Activated CD8-positive, alpha-beta memory T cell treated with anti-CD3 and anti-CD28 coated beads, Interleukin-2, amount 50 U/mL, for 24 hours (primary cell): Measurements from ENCODE around the gene NETO2.
"Not testable (repeated sequence)": the region's sequence is repeated elsewhere in the genome, so short reads cannot be mapped to it uniquely, and the experiment has no call there.

Experiments
- DNase-seq: peaks from one replicate; pipeline ENCODE4 v3.0.0-alpha.2; 2020; ENCODE audit errors: extremely low read depth

NETO2 gene

DNA sequence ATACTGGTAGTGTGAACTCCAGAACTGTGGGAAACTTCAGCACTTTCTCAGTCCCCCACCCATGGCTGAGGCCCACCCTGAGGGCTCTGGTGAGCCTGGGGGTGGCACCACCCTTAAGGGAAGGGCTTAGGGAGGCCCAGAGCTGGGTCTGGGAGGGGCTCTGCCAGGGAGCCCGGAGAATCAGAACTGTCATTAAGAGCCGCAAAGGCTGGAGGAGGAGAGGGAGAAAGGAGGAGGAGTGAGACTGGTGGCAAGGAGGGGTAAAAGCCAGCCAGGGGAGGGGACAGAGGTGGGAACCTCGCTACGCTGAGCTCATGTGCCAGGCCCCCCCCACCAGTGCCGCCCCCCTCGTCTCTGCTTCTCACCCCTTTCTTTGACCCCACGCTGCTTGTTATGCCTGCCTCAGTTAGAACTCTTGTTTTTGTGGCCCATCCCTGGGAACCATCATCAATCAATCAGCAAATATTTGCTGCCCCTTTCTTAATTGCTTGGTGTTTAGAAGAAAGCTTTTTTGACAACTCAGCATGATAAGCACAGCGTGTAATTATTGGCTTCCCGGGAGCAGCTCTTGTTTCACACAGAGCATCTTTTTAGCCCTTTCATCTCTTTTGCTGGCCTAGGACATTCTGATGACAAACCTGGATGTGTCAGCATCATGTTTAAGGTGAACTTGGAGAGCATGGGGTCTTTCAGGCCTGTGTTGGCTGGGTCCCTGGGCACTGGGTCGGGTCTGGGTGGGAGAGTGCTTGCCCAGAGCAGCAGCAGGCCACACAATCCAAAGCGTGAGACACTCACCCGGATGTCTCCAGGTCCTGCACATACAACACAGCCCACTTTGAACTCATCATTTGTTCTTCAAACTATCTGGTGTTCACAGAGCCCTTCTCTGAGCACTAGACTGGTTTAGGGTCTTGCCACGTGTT lies 77.7 kb downstream of the NETO2 start:
- DNase-seq = no peak

GRCh38 chr16:47064775-47065174 lies 79.0 kb downstream of the NETO2 start:
- DNase-seq = no peak

DNA sequence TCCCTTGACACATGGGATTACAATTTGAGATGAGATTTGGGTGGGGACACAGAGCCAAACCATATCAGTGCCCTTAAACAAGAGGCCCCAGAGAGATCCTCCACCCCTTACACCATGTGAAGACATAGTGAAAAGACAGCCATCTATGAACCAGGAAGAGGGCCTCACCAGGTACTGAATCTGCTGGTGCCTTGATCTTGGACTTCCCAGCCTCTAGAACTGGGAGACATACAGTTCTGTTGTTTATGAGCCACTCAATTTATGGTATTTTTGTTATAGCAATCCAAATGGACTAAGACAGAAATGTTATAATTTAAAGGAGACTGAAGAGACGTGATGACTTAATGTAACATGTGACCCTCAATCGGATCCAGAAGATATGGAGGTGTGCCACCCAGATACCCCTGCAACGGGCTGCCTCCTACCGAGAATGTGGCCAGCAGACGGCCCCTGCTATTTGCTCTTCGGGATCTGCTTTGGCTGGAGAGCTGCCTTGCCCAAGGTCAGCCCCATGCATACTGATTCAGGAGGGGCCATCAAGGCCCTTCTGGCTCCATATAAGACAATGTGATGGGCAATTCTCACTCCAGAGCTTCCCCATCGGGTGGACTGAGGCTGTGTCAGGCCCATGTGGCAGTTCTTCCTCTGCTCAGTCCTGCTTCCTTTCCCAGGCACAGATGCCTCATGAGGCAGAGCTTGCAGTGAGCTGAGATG lies 80.6 kb downstream of the NETO2 start:
- no peak for DNase-seq

DNA sequence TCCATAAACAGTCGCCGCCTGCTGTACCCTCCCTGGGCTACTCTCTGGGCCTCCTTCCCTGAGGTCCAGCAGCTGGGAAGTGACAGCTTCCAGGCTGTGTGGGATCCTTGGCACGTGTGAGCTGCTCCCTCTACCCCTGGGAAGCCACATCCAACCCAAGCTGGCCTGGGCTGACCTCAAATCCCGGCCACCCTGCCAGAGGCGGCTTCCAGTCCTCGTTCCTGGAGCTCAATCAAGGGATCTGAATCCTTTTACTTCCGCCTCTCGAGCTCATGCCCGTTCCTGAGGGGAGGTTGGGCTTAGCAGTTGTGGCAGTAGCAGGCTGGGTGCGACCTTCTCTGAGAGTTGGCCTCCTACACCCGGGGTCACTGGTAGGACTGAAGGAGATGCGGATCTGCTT lies 82.5 kb downstream of the NETO2 start:
- DNase-seq = no peak

GRCh38 chr16:47060596-47060995 lies 83.1 kb downstream of the NETO2 start:
- DNase-seq = no peak

DNA sequence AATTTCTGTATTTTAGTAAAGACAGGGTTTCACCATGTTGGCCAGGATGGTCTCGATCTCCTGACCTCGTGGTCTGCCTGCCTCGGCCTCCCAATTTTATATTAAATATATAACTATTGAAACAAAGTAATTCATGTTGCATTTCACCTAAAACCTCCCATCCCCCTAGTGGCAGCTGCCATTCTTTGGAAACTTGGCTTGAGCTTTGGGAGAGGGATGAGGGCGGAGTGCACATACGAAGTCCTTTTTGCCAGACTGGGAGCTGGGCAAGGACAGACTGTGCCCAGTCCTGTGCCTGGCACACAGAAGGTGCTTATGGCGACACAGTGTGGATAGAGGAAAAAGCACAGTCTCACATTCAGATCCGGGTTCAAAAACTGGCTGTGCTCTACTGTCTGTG lies 83.8 kb downstream of the NETO2 start:
- DNase-seq = no peak

GRCh38 chr16:47059130-47059529 lies 84.6 kb downstream of the NETO2 start:
- not testable (repeated sequence) for DNase-seq

DNA sequence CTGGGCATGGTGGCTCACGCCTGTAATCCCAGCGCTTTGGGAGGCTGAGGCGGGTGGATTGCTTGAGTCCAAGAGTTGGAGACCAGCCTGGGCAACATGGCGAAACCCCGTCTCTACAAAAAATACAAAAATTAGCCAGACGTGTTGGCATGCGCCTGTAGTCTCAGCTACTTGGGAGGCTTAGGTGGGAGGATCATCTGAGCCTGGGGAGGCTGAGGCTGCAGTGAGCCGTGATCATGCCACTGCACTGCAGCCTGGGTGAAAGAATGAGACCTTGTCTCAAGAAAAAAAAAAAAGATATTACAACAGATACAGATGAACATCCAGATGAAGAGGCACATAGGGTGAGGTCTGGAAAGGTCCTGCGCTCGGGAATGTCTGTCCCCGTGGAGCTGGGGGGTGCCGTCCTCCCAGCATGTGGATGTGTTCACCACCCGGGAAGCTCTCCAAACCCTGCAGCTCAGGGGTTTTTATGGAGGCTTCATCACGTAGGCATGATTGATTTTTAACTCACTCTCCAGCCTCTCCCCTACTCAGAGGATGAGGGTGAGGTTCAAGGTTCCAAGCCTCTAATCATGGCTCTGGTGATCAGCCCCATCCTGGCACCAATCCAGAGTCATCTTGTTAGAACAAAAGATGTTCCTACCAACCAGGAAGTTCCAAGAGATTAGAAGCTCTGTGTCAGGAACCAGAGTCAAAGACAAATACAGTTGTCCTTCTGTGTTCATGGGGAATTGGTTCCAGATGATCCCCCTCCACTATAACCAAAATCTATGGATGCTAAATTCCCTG lies 85.3 kb downstream of the NETO2 start:
- no peak for DNase-seq

DNA sequence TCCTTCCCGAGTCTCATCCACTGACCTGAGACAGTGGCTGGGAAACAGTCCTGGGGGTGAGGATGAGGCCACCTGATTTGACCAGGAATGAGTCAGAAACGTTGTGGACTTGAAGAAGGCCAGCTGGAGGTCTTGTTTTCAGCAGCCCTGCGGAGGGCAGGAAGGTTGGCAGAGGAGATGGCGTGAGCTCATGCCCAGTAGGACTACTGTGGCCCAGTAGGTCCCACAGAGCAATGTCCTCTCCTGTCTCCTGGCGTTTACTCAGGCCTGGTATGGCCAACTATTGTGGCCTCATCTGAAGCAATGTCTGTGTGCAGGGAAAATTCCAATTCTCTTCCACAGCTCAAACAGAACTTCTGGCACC lies 86.1 kb downstream of the NETO2 start:
- no peak for DNase-seq

- no peak for DNase-seq
Observed at GRCh38 chr16:47056688-47057629, 86.8 kb downstream of the NETO2 start.

GRCh38 chr16:47056061-47056460 lies 87.7 kb downstream of the NETO2 start:
- DNase-seq = not testable (repeated sequence)

DNA sequence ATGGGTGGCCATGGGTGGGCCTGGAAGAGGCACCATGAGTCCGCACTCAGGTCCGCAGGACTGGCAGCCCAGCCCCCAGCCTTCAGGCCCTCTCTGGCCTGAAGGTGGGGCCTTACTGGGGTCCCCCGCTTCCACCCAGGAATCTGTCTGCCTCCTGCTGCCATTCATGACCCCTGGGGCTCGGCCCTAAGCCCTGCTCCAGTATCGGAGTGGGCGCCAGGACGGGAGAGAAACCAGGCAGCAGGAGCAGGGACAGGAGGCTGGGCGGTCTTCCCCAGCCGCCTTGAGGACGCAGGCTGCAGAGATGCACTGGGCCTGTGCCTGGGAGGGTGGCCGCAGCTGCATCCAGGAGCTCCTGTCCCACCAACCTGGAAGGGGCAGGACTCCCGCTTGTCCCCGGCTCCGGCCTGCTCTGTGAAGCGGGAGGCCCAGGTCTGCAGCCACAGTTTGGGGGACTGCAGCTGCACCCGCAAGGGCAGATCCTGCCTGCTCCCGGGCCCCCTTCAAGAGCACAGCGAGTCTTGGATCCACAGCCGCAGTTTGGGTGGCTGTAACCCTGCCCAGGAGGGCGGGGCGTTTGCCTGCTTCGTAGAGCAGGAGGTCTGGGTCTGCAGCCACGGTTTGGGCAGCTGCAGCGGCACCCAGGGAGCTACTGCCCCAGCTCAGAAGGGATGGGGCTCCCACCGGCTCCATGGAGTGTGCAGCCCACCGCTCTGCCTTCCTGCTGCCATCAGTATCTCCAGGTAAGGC lies 88.4 kb downstream of the NETO2 start:
- DNase-seq = no peak

DNA sequence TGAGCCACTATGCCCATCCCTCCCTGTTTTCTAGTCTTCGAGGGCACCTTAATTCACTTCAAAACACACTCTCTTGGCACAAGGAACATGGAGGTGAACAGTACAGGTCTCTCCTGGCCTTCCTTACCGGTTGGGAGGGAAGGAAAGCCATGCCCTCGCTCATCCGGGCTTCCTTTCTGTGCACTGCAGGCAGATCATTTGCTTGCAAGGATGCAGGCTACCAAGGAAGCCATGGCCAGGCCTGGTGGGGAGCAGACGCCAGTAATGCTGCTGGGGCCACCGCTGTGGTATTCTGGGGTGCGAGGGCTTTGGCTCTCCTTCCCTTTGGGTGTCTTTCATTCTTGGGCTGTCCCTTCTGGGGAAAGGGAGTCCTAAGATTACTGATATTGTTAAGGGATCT lies 89.4 kb downstream of the NETO2 start:
- no peak for DNase-seq

GRCh38 chr16:47053895-47054294 lies 89.8 kb downstream of the NETO2 start:
- DNase-seq = no peak

DNA sequence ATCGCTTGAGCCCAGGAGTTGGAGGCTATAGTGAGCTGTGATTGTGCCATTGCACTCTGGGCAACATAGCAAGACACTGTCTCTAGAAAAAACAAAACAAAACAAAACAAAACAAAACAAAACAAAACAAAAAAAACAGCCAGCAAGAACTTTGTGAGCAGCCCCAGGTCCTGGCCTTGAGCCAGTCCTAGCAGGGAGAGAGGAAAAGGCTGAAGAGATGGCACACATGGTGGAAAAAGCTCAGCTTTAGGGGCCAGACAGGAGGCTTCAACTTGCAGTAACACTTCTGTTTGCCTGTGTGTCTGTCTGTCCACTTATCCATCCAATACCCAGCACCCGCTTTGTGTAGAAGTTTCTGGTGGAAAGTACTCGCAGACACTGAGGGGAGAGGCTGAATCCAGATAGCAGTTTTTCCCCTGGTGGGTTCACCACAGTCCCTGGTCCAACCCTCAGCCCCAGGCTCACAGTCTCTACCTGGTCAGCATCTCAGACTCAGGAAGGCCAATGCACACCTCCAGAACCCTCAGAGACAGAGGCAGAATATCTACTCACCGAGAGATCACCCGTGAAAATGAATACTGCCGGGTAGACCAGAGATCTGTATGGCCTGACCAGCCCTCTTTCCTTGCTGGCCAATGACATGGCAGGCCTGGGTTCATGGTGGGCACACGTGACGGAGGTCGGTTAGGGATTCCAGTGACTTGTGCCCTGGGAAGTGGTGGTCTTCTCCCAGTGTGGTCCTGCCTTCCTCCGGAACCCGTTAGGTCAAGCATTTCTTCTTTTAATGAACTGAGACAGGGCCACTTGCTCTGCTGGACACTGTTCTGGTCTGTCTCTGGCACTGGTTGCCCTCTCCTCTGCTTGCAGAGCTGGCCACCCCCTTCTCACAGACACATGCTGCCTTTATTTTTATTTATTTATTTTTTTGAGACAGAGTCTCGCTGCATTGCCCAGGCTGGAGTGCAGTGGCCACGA lies 90.8 kb downstream of the NETO2 start:
- no peak for DNase-seq

DNA sequence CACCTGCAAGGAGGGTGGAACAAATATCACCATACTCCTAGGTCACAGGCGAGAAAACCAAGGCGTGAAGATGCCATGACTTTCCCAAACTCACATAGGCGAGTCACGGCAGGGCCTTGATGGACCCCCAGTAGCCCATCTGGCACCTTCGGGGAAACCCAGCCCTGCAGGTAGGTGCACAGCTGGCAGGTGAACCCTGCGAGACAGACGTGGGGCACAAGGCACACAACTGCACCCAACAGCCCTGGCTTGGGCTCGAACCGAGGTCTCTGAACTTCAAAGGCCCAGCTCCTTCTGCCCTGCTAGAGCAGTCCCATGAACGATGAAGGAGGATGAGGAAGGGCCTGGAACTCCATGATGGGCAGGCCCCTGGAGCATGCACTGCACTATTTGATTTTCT lies 92.7 kb downstream of the NETO2 start:
- no peak for DNase-seq

- no peak for DNase-seq
Observed at GRCh38 chr16:47049901-47050583, 93.7 kb downstream of the NETO2 start.

- no peak for DNase-seq
Observed at GRCh38 chr16:47047524-47048203, 96.1 kb downstream of the NETO2 start.
